ENCODE data around the gene KRT31. TPM values are rescaled to one million over a fixed set of nuclear protein-coding genes. Genes with fewer than 3 reads are reported as not detected.

KRT31 gene
- total and polyA plus RNA-seq, 2 donors (not counting 1 experiment from before 2014, with no cell fraction given) = not detected

- Histone ChIP-seq H3K79me2 (ENCODE audit: control insufficient read depth, insufficient read depth, low read length) (no peaks in the 10 kb centered on the region), H3K36me3 (ENCODE audit: control insufficient read depth, insufficient read depth, low read length) (no peaks in the 10 kb centered on the region), H3K27me3 (ENCODE audit: control insufficient read depth, insufficient read depth, low read length) (no peaks in the 10 kb centered on the region), H3K4me1 (ENCODE audit: control insufficient read depth, extremely low read depth, insufficient read depth, low read length) (peaks cover 2% of the 10 kb centered on the region), H2AFZ (ENCODE audit: low read length) (no peak overlapping the region), H3K9ac (ENCODE audit: insufficient read depth, low read length) (no peak overlapping the region), H3K27ac (ENCODE audit: insufficient read depth, low read length) (no peak overlapping the region), H3K4me2 (ENCODE audit: extremely low read depth, insufficient read depth, low read length) (no peak overlapping the region), H3K4me3 (replicated peaks in 1 of 4; ENCODE audit: control extremely low read depth in 1 of 4, insufficient read depth in 1 of 4, low read depth in 3 of 4, low read length in 4 of 4) (no peak overlapping the region), H3K9me3 (ENCODE audit: control insufficient read depth, insufficient read depth, low read depth, low read length) (no peaks in the 10 kb centered on the region), H4K20me1 (ENCODE audit: control insufficient read depth, extremely low read depth, insufficient read depth, low read length) (no peaks in the 10 kb centered on the region)
- no peak for DNase-seq (ENCODE audit: low read depth in 2 of 2)
- TF ChIP-seq EZH2 (IDR thresholded peaks at IDR 0.05; ENCODE audit: low read length, missing control alignments) (no peak), CTCF (conservative IDR thresholded peaks at IDR 0.05 in 1 of 2, IDR thresholded peaks at IDR 0.05 in 1 of 2; ENCODE audit: low read depth in 1 of 2, low read length in 2 of 2) (no peak)
These were observed 31.3 kb downstream of the KRT31 start for GRCh38 chr17:41366070-41366469.

GRCh38 chr17:41363881-41364280 lies 33.5 kb downstream of the KRT31 start:
- no peak overlapping the region for H2AFZ ChIP-seq (ENCODE audit: low read length)
- no peak for DNase-seq (ENCODE audit: low read depth in 2 of 2)

GRCh38 chr17:41360296-41360995 lies 37.0 kb downstream of the KRT31 start:
- DNase-seq (ENCODE audit: low read depth in 2 of 2) = peak in 1 of 2 donors; percentile 97
- H3K4me2 ChIP-seq (ENCODE audit: extremely low read depth, insufficient read depth, low read length) = no peak overlapping the region

More at GRCh38 chr17:41363881-41364280, 33.5 kb downstream of the KRT31 start:
- TF ChIP-seq EZH2 (IDR thresholded peaks at IDR 0.05; ENCODE audit: low read length, missing control alignments) (no peak), CTCF (conservative IDR thresholded peaks at IDR 0.05 in 1 of 2, IDR thresholded peaks at IDR 0.05 in 1 of 2; ENCODE audit: low read depth in 1 of 2, low read length in 2 of 2) (no peak)
- Histone ChIP-seq H3K4me1 (ENCODE audit: control insufficient read depth, extremely low read depth, insufficient read depth, low read length) (peaks cover 2% of the 10 kb centered on the region), H3K79me2 (ENCODE audit: control insufficient read depth, insufficient read depth, low read length) (no peaks in the 10 kb centered on the region), H3K36me3 (ENCODE audit: control insufficient read depth, insufficient read depth, low read length) (no peaks in the 10 kb centered on the region), H4K20me1 (ENCODE audit: control insufficient read depth, extremely low read depth, insufficient read depth, low read length) (no peaks in the 10 kb centered on the region), H3K4me3 (replicated peaks in 1 of 4; ENCODE audit: control extremely low read depth in 1 of 4, insufficient read depth in 1 of 4, low read depth in 3 of 4, low read length in 4 of 4) (no peak overlapping the region), H3K27me3 (ENCODE audit: control insufficient read depth, insufficient read depth, low read length) (no peaks in the 10 kb centered on the region), H3K9ac (ENCODE audit: insufficient read depth, low read length) (no peak overlapping the region), H3K4me2 (ENCODE audit: extremely low read depth, insufficient read depth, low read length) (no peak overlapping the region), H3K9me3 (ENCODE audit: control insufficient read depth, insufficient read depth, low read depth, low read length) (no peaks in the 10 kb centered on the region), H3K27ac (ENCODE audit: insufficient read depth, low read length) (no peak overlapping the region)

More at GRCh38 chr17:41360296-41360995, 37.0 kb downstream of the KRT31 start:
- TF ChIP-seq EZH2 (IDR thresholded peaks at IDR 0.05; ENCODE audit: low read length, missing control alignments) (no peak), CTCF (conservative IDR thresholded peaks at IDR 0.05 in 1 of 2, IDR thresholded peaks at IDR 0.05 in 1 of 2; ENCODE audit: low read depth in 1 of 2, low read length in 2 of 2) (no peak)
- Histone ChIP-seq H3K36me3 (ENCODE audit: control insufficient read depth, insufficient read depth, low read length) (no peaks in the 10 kb centered on the region), H2AFZ (ENCODE audit: low read length) (no peak overlapping the region), H3K27ac (ENCODE audit: insufficient read depth, low read length) (no peak overlapping the region), H3K9me3 (ENCODE audit: control insufficient read depth, insufficient read depth, low read depth, low read length) (no peaks in the 10 kb centered on the region), H3K9ac (ENCODE audit: insufficient read depth, low read length) (no peak overlapping the region), H3K27me3 (ENCODE audit: control insufficient read depth, insufficient read depth, low read length) (no peaks in the 10 kb centered on the region), H3K4me3 (replicated peaks in 1 of 4; ENCODE audit: control extremely low read depth in 1 of 4, insufficient read depth in 1 of 4, low read depth in 3 of 4, low read length in 4 of 4) (no peak overlapping the region), H4K20me1 (ENCODE audit: control insufficient read depth, extremely low read depth, insufficient read depth, low read length) (no peaks in the 10 kb centered on the region), H3K4me1 (ENCODE audit: control insufficient read depth, extremely low read depth, insufficient read depth, low read length) (no peaks in the 10 kb centered on the region), H3K79me2 (ENCODE audit: control insufficient read depth, insufficient read depth, low read length) (no peaks in the 10 kb centered on the region)
